Left cardiac atrium (tissue), 4 donors: Measurements from ENCODE around the gene C9orf85. TPM values are rescaled to one million over a fixed set of nuclear protein-coding genes. Genes with fewer than 3 reads are reported as not detected.
A peak's percentile ranks its signal among the peaks of the same experiment; 100 is the strongest.
"Not testable (repeated sequence)": the region's sequence is repeated elsewhere in the genome, so short reads cannot be mapped to it uniquely, and the experiment has no call there.

Source experiments
- ATAC-seq, 2 donors: fragments of 200-7000 bp; cut with Tn5 transposase; one replicate each; pipeline ENCODE4 v1.9.1; 2020; ENCODE audit warnings: mild to moderate bottlenecking in 2 of 2, moderate library complexity in 2 of 2
- DNase-seq: peaks from one replicate; pipeline ENCODE4 v3.0.0-alpha.2; 2020
- intact Hi-C, 2 donors: fragments of 100-400 bp; cut with DNase I; formaldehyde crosslinking; loops; one replicate each; pipeline versions ENCODE4 v1.14.1 to v1.15.1; 2022 to 2023
- total RNA-seq, 2 donors: library from RNA; stranded (reverse); fragmentation: NEBNext Ultra II Directional; extraction: Animal tissue kit (Norgen Biotek cat#: 25700); gene quantifications; one replicate each; pipeline ENCODE4 v1.2.1, GENCODE V29; 2021
- donor health status: DM: no; HTN: yes; CAD: no.
- donor health status: DM: no; HTN: yes; CAD: no; lungs with severe emphysema.
- donor health status: DM: yes; HTN: yes; CAD: no.
- donor health status: Dilated cardiomyopathy.

Gene C9orf85
- total RNA-seq, 2 donors from 2014 or later: 6.7 to 7.3 TPM

GRCh38 chr9:71898756-71899155, 12.7 kb upstream of the C9orf85 start:
- intact Hi-C loops, DNase-seq, ATAC-seq: not testable (repeated sequence)

GRCh38 chr9:71901695-71902597, 9.5 kb upstream of the C9orf85 start:
- intact Hi-C loops: no loop called here

GRCh38 chr9:71904076-71904475, 7.4 kb upstream of the C9orf85 start:
- intact Hi-C loops: no loop called here
- no peak for ATAC-seq
- no peak for DNase-seq

More at GRCh38 chr9:71901695-71902597, 9.5 kb upstream of the C9orf85 start:
- ATAC-seq (no peak), DNase-seq (no peak)

- no peak for ATAC-seq
- intact Hi-C loops: no loop called here
- DNase-seq: no peak
Measured at GRCh38 chr9:71908825-71909224, 2.6 kb upstream of the C9orf85 start.

- peak; percentile 28 for ATAC-seq
- intact Hi-C loops: loop anchor here in 1 of 2 donors (10.0 kb wide), 3 partner anchors 75 to 135 kb away; no protein-coding TSS in a partner anchor
- peak; percentile 59 for DNase-seq
Measured at GRCh38 chr9:71909887-71910649, 1.4 kb upstream of the C9orf85 start.

GRCh38 chr9:71910650-71911060, 784 bp upstream of the C9orf85 start:
- ATAC-seq (peak; percentile 27 to 34), DNase-seq (no peak)
- intact Hi-C loops: loop anchor here in 1 of 2 donors (10.0 kb wide), 3 partner anchors 74 to 136 kb away; no protein-coding TSS in a partner anchor

GRCh38 chr9:71911908-71912335, 483 bp downstream of the C9orf85 start:
- intact Hi-C loops: loop anchor here in 1 of 2 donors (10.0 kb wide), 3 partner anchors 73 to 137 kb away; no protein-coding TSS in a partner anchor
- no peak for DNase-seq
- ATAC-seq: peak in 1 of 2 donors; percentile 6

- intact Hi-C loops: loop anchor here in 1 of 2 donors (10.0 kb wide), 3 partner anchors 69 to 141 kb away; no protein-coding TSS in a partner anchor
- DNase-seq (no peak), ATAC-seq (no peak)
Measured at GRCh38 chr9:71915495-71915894, 4.1 kb downstream of the C9orf85 start.

GRCh38 chr9:71916834-71917534, 5.5 kb downstream of the C9orf85 start:
- intact Hi-C loops: loop anchor here in 1 of 2 donors (10.0 kb wide), 3 partner anchors 68 to 142 kb away; no protein-coding TSS in a partner anchor
- ATAC-seq (no peak), DNase-seq (no peak)

GRCh38 chr9:71918419-71918818, 7.0 kb downstream of the C9orf85 start:
- DNase-seq: no peak
- ATAC-seq: no peak
- intact Hi-C loops: loop anchor here in 1 of 2 donors (10.0 kb wide), 3 partner anchors 66 to 144 kb away; no protein-coding TSS in a partner anchor

- no peak for DNase-seq
- intact Hi-C loops: no loop called here
- ATAC-seq: no peak
Measured at GRCh38 chr9:71920456-71921189, 9.2 kb downstream of the C9orf85 start.

GRCh38 chr9:71921190-71921814, 9.9 kb downstream of the C9orf85 start:
- DNase-seq (no peak), ATAC-seq (no peak)
- intact Hi-C loops: no loop called here

GRCh38 chr9:71924576-71924975, 13.1 kb downstream of the C9orf85 start:
- intact Hi-C loops: no loop called here
- ATAC-seq (no peak), DNase-seq (no peak)

GRCh38 chr9:71925834-71926233, 14.4 kb downstream of the C9orf85 start:
- DNase-seq (no peak), ATAC-seq (no peak)
- intact Hi-C loops: no loop called here

- no peak for ATAC-seq
- intact Hi-C loops: no loop called here
- DNase-seq: no peak
Measured at GRCh38 chr9:71928376-71928775, 16.9 kb downstream of the C9orf85 start.

- intact Hi-C loops: no loop called here
- no peak for ATAC-seq
- no peak for DNase-seq
Measured at GRCh38 chr9:71928806-71929205, 17.4 kb downstream of the C9orf85 start.

GRCh38 chr9:71929223-71929622, 17.8 kb downstream of the C9orf85 start:
- intact Hi-C loops: no loop called here
- no peak for ATAC-seq
- no peak for DNase-seq
